GM18861 (cell line): ENCODE measurements around the gene BSCL2.
"Not testable (repeated sequence)": the region's sequence is repeated elsewhere in the genome, so short reads cannot be mapped to it uniquely, and the experiment has no call there.

ENCODE experiments used
- ATAC-seq: cut with Tn5 transposase; IDR thresholded peaks from one replicate; pipeline ENCODE4 v1.9.1; 2021; ENCODE audit not compliant: unreplicated experiment

The BSCL2 gene

DNA sequence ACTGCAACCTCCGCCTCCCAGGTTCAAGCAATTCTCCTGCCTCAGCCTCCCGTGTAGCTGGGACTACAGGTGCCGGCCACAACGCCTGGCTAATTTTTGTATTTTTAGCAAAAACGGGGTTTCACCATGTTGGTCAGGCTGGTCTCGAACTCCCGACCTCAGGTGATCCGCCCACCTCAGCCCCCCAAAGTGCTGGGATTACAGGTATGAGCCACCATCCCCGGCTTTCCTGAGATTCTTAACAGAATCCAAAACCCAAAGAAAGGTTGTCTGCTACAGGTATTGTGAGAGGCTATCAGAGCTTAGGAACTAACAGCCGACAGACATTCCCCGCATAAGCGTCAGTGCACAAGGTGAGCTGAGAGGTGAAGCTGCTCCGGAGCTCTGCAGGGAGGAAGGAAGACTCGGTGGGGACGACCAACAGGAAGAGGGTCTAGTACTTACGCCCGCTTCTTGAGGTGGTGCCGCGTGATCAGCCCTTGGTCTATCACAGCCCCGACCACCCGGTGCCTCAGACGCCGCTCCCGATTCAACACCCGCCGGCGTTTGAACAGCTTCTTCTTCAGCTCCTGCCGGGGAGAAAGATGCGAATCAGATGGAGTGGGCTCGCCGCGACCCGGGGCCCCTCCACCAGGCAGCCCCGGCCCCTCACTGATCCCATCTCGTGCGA is 42.7 kb downstream of the BSCL2 start:
- ATAC-seq = peak; percentile 10

DNA sequence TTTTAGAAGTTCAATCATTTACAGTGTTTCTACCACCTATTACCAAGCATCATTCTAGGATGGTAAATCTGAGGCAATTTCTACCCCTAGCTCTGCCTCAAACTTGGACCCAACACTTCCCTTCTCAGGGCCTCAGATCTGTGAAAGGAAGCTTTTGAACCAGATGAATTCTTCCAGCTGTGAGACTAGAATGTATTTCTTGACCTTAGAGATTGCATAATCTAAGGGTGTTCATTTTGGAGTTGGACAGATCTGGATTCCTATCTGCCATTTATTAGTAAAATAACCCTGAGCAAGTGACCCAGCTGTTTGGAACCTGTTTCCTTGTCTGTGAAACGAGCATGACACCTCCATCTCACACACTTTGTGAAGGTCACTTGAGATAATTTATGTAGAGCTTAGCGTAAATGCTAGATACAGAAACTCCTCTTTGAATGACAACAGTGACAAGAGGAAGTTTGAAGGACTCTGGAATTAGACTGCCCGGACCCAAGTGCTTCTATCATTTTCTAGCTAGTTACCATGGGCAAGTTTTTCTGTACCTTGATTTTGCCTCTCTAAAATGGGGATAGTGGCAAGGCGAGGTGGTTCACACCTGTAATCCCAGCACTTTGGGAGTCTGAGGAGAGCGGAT is 50.3 kb downstream of the BSCL2 start:
- ATAC-seq = no peak

DNA sequence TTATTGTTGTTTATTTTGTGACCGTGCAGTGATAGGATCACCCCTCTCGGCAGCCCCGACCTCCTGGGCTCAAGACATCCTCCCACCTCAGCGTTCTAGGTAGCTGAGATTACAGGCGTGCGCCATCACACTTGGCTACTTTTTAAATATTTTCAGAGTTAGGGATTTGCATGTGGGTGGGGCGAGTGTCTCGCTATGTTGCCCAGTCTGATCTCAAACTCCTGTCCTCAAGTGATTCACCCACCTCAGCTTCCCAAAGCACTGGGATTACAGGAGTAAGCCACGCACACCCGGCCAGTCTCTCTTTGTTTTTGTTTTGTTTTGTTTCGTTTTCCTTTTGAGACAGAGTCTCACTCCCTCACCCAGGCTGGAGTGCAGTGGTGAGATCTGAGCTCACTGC is 52.9 kb downstream of the BSCL2 start:
- no peak for ATAC-seq

DNA sequence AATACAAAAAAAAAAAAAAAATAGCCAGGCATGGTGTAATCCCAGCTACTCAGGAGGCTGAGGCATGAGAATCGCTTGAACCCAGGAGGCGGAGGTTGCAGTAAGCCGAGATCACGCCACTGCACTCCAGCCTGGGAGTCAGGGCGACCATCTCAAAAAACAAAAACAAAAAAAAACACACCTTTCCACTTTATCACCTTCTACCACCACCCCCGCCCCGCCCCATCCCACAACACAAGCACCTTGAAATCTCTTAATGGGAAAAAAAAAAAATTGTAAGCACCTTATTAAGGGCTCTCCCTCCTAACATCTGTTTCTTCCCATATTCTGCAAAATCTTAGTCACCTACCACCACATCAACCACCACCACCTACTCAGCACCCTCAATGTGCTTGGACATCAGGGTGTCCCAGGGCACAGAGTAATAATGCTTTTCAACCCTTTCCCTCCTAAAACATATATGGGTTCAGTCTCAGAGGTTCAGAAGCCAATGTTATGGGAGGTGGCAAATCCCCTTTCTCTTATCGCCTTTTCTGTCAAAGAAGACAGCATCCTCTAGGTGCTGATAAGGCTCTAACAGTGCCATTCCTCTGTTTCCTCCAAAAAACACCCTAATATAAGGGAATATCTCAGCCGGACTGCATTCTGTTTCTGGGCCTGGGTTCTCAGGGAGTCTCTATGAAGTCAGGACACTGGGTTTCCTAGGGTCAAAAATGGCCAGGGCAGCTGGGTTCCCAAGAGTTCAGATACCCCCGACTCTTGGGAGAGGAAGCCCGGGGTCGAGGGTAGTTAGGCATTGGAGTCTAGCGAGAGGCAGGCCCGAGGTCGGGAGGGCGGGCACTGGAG is 54.8 kb downstream of the BSCL2 start:
- no peak for ATAC-seq

DNA sequence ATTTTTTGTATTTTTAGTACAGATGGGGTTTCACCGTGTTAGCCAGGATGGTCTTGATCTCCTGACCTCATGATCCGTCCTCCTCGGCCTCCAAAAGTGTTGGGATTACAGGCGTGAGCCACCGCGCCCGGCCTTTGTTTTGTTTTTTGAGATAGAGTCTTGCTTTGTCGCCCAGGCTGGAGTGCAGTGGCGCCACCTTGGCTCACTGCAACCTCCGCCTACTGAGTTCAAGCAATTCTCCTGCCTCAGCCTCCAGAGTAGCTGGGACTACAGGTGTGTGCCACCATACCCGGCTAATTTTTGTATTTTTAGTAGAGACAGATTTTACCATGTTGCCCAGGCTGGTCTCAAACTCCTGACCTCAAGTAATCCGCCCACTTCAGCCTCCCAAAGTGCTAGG is 56.9 kb downstream of the BSCL2 start:
- ATAC-seq = not testable (repeated sequence)

DNA sequence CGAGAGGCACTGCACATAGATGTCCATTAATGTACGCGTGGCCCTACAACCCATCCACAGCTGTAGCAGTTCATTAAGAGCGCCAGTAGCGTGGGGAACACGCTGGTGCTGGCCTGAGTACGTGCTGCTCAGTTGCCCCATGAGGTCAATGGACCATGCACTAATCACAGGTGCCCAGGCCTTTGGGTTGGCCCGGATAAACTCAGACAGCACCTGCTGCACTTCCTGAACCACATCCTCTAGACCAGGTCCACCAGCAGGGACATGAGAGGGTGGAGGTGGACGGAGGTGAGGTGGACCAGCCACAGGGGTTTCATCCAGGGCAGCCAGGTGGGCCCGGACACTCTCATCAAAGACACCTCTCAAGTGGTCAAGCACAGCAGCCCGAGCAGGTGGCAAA is 57.7 kb downstream of the BSCL2 start:
- ATAC-seq = no peak

DNA sequence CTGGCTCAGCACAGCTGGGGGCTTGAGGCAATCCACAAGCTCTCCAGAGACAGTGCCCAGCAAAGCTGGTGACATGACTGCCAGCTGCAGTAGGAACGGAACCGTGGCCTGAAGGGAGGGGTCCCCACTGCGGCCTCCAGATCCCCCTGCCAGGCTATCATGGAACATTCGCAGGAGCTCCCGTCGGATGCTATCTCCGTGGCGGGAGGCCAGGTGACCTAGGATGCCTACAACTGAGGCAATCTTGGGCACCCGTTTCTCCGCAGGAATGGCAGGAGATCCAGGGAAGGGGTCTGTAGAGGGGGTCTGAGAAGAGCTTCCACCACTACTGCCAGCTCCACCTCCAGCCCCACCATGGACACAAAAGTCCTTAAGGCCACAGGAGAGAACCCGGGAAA is 58.3 kb downstream of the BSCL2 start:
- no peak for ATAC-seq

DNA sequence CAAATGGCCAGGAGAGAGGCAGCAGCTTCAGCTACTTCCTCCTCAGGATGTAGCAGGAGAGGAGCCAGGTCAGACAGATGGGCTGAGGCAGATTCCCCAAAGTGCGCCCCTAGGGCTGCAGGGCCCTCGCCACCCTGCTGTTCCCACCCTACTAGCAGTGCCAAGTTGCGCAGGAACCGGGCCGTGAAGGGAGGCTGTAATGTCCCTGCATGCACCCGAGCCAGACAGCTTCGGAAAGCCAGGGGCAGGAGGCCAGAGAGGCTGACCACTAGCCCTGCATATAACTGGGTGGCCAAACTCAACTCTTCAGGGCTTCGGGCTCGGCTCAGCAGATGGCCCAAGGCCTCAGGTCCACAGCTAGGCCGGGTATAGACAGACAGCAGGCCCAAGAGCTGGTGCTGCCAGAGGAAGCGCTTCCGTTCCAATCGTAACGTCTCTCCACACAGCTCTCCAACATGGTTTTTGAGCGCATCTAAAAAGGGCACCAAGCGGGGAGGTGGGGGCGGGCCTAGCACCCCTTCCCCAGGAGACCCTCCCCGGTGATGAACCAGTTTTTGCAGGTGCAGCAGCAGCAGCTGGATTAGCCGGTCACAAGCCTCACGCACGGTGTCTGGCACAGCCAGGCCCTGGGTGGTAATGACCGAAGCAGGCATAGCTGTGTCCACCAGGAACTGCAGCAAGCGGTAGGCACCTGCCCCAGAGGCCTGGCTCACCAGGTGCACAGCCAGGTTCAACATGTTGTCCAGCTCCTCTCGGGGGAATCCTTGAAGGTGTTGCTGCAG is 58.8 kb downstream of the BSCL2 start:
- ATAC-seq = no peak

DNA sequence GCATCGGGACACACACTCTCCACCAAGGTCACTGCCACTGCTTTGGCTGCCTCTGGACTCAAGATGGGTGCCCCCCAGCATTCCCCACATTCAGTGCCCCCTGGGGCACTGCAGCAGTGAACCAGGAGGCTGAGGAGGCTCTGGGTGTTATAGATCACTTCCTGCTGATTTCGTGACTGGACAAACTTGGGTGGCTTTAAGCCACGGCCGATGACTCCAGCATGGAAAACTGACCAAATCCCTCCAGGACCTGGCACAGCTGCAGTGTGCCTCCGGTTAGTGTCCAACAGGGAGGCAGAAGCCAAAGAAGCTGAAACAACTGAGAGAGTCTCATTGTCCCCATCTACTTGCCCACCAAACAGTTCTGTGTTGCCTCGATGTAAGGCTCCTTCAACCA is 59.6 kb downstream of the BSCL2 start:
- ATAC-seq = no peak

DNA sequence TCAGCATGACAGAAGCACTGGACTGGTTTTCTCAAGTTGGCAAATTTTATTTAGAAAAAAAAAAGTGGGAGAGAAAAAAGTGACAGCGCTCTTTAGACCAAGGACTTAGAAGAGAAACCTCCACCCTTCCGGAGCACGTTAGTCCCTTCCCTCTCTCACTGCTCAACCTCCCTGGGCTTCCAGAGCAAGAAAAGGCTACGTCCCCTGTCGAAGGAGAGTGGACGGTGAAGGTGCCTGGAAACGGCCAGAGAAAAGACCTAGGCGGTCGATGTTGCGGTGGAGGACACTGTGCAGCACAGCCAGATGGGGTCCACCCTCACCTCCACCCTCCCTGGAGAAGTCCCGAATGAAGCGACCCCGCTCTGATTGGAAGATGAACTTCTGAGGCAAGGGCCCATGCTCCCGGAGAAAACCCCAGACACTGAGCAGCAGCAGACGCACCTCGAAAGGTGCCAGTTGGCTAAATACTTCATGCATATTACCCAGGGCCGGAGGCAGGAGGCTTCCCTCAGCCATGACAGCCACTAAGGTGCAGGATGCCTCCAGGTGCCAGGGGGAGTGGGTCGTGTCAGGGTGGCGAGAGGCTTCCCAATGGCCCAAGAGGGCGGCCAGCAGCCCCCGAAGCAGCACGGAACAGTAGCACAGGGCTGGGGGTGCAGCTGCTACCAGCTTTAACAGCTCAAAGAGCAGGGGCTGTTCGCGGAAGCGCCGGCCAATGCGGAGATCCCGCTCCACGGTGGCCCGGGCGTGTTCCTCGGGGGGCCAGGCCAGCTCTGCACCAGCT is 60.2 kb downstream of the BSCL2 start:
- no peak for ATAC-seq

DNA sequence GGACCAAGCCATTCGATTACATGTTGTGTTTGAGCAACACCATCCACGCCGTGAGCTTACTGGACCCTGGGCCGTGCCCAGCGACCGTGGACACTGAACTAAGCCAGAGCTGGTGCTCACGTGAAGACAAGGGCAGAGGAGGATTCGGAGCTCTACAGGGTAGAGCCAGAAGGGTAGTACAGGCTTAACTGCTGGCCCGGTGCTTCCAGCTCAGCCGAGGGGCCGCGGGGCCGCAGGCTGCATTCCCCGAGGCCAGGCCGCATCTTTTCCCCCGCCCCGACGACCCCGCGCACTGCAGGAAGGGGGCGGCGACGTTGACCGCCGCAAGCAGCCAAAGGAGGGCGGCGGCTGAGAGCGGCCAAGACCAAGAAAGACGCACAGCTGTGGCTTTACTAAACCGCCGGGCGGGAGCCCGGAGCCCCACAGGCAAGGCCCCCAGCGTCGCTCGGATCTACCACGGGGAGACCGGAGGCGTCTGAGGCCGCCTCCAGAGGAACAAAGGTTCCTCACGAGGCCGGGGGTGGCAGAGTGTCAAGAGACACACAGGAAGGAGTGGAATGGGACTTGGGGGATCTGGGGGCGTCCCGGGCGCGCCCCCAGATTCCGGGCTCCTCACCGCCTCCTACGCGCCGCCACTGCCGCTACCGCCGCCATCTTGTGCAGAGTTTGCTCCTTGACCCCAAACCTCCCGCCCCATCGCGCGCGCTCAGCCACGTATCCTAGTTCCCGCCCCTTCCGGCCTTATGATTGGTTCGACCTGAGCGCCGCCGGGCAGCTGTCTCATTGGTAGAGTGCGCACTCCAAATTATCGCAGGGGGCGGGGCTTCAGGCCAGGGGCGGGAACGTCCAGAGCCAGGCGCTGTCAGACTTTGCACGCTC is 61.0 kb downstream of the BSCL2 start, which contains the start of gene GANAB:
TSS of gene GANAB (minus strand) at position 668 of the 879 bp plus-strand sequence. CDS start at position 654, 14 bp downstream.
- ATAC-seq = peak; percentile 81

DNA sequence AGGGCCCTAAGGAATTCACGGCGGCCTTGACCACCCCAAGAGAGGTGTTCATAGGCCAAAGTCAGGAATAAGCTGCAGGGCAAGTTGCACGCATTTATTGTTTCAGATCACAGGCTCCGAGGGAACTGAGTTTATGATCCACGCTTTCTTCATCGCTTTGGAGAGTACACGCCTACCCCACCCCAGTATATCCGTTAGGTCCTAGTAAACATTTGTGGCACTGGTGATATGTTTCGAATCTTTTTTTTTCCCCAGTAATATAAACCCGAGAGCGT is 61.6 kb downstream of the BSCL2 start:
- ATAC-seq = no peak

DNA sequence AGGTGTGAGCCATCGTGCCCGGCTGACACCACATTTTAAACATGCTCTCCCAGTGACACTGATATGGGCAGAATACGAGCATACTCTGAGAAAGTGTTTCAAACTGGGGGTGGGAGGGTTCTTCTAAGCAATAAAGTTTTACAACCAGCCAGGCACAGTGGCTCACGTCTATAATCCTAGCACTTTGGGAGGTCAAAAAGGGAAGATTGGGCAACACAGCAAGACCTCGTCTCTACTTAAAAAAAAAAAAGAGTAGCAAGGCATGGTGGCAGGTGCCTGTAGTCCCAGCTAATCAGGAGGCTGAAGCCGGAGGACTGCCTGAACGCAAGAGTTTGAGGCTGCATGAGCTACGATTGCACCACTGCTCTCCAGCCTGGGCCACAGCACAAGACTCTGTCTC is 63.0 kb downstream of the BSCL2 start:
- ATAC-seq = no peak
